GM19372 (cell line): ENCODE data around the gene ZNF426.

Experiments
- ATAC-seq: cut with Tn5 transposase; IDR thresholded peaks from one replicate; pipeline ENCODE4 v1.9.1; 2021; ENCODE audit warnings: mild to moderate bottlenecking, low read depth, moderate library complexity; ENCODE audit not compliant: unreplicated experiment

The ZNF426 gene

GRCh38 chr19:9498183-9498902 lies 40.1 kb downstream of the ZNF426 start, which contains the start of gene ZNF560:
Gene ZNF560, minus strand, starts transcription at chr19:9498616. Its CDS starts 23,303 bp downstream, at chr19:9475313.
- ATAC-seq = no peak

GRCh38 chr19:9494096-9494495 lies 44.3 kb downstream of the ZNF426 start:
- ATAC-seq = no peak

GRCh38 chr19:9487016-9487415 lies 51.4 kb downstream of the ZNF426 start:
- no peak for ATAC-seq

- ATAC-seq = no peak
These were observed 53.3 kb downstream of the ZNF426 start for GRCh38 chr19:9485140-9485539.

GRCh38 chr19:9474975-9475374 lies 63.5 kb downstream of the ZNF426 start:
- ATAC-seq = no peak
